ENCODE measurements around the gene ZNF276.

The ZNF276 gene

DNA sequence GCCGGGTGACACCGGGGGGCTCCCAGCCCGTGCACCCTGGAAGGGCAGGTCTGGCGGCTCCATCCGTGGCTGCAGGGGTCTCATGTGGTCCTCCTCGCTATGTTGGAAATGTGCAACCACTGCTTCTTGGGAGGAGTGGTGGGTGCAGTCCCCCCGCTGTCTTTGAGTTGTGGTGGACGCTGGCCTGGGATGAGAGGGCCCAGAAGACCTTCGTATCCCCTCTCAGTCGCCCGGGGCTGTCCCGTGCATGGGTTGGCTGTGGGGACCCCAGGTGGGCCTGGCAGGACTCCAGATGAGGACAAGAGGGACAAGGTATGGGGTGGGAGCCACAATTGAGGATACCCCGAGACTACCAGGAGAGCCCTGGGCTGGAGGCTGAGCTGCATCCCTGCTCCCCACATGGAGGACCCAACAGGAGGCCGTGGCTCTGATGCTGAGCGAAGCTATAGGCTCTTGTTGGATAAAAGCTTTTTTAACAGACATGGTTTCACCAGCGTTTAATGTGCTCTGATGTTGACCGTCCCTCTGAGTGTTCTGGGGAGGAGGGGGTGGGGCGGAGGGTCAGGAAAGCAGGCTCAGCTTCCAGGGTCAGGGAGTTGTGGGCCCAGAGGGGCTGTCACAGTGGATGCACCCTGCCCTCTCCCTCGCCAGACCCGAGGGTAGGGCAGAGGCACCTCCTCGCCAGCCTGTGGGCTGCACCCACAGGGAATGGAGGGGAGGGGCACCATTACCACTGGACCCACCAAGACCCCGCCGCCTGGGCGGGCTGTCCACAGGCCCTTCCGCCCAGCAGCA lies 25.3 kb upstream of the ZNF276 start:
- ATAC-seq (ENCODE audit: insufficient read depth, low read depth) (no peak), DNase-seq (no peak)
- Histone ChIP-seq H3K4me1 (ENCODE audit: insufficient read depth, low read length) (peaks cover 12% of the 10 kb centered on the region), H3K79me2 (ENCODE audit: insufficient read depth, low read length) (peaks cover 6% of the 10 kb centered on the region), H3K4me3 (ENCODE audit: low read depth in 1 of 2, low read length in 2 of 2) (no peak overlapping the region), H3K4me2 (ENCODE audit: insufficient read depth, low read length) (no peak overlapping the region), H3K27me3 (ENCODE audit: insufficient read depth, low read length, poor library complexity) (no peaks in the 10 kb centered on the region), H2AFZ (ENCODE audit: low read depth, low read length) (no peak overlapping the region), H3K9ac (ENCODE audit: low read depth, low read length) (no peak overlapping the region), H4K20me1 (ENCODE audit: insufficient read depth, low read length) (peaks cover 23% of the 10 kb centered on the region), H3K36me3 (ENCODE audit: insufficient read depth, low read length) (peaks cover 51% of the 10 kb centered on the region), H3K9me3 (ENCODE audit: insufficient read depth, low read length, severe bottlenecking) (no peaks in the 10 kb centered on the region), H3K27ac (ENCODE audit: low read length) (no peak overlapping the region)
- TF ChIP-seq CTCF (IDR thresholded peaks at IDR 0.05; ENCODE audit: borderline replicate concordance, extremely low read depth, low read length, poor library complexity, severe bottlenecking) = no peak
- TF ChIP-seq EZH2 (IDR thresholded peaks at IDR 0.05; ENCODE audit: borderline replicate concordance, low read depth, low read length, severe bottlenecking) = no peak

GRCh38 chr16:89696670-89697128 lies 24.6 kb upstream of the ZNF276 start:
- H3K9ac ChIP-seq (ENCODE audit: low read depth, low read length) = no peak overlapping the region
- no peak overlapping the region for H3K4me2 ChIP-seq (ENCODE audit: insufficient read depth, low read length)
- peaks cover 45% of the 10 kb centered on the region for H3K36me3 ChIP-seq (ENCODE audit: insufficient read depth, low read length)
- ATAC-seq (ENCODE audit: insufficient read depth, low read depth) = no peak
- no peaks in the 10 kb centered on the region for H3K9me3 ChIP-seq (ENCODE audit: insufficient read depth, low read length, severe bottlenecking)
- TF ChIP-seq EZH2 (IDR thresholded peaks at IDR 0.05; ENCODE audit: borderline replicate concordance, low read depth, low read length, severe bottlenecking) (no peak), CTCF (IDR thresholded peaks at IDR 0.05; ENCODE audit: borderline replicate concordance, extremely low read depth, low read length, poor library complexity, severe bottlenecking) (no peak)
- peaks cover 14% of the 10 kb centered on the region for H3K4me1 ChIP-seq (ENCODE audit: insufficient read depth, low read length)
- peaks cover 23% of the 10 kb centered on the region for H4K20me1 ChIP-seq (ENCODE audit: insufficient read depth, low read length)
- no peak overlapping the region for H3K27ac ChIP-seq (ENCODE audit: low read length)
- H2AFZ ChIP-seq (ENCODE audit: low read depth, low read length) = no peak overlapping the region
- no peak for DNase-seq
- no peaks in the 10 kb centered on the region for H3K27me3 ChIP-seq (ENCODE audit: insufficient read depth, low read length, poor library complexity)
- peaks cover 8% of the 10 kb centered on the region for H3K79me2 ChIP-seq (ENCODE audit: insufficient read depth, low read length)
- H3K4me3 ChIP-seq (ENCODE audit: low read depth in 1 of 2, low read length in 2 of 2) = no peak overlapping the region

DNA sequence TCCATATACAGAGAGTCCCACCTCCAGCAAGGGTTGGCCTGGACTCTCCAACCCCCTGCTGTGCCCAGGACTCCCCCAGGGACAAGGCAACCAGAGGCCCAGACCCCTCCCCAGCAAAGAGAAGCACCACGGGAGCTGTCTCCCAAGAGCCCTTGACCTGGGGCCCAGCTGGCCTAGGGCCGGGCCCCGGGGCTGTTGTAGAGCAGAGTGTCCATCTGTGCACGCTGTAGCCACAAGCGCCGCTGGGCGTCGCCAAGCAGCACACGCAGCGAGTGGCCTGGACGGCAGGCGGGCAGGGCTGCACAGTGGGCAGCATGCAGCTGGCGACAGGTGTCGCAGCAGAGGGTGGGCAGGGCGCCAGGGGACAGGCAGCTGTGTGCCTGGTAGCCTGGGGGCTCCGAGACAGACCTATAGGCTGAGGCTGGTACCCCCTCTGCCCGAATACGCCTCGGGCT lies 24.1 kb upstream of the ZNF276 start:
- no peak overlapping the region for H3K9ac ChIP-seq (ENCODE audit: low read depth, low read length)
- no peak for DNase-seq
- no peak overlapping the region for H3K4me2 ChIP-seq (ENCODE audit: insufficient read depth, low read length)

More for the DNA sequence above, 24.1 kb upstream of the ZNF276 start:
- H3K4me3 ChIP-seq (ENCODE audit: low read depth in 1 of 2, low read length in 2 of 2) = no peak overlapping the region
- peaks cover 19% of the 10 kb centered on the region for H3K4me1 ChIP-seq (ENCODE audit: insufficient read depth, low read length)
- H3K9me3 ChIP-seq (ENCODE audit: insufficient read depth, low read length, severe bottlenecking) = no peaks in the 10 kb centered on the region
- no peak for ATAC-seq (ENCODE audit: insufficient read depth, low read depth)
- H3K79me2 ChIP-seq (ENCODE audit: insufficient read depth, low read length) = peaks cover 8% of the 10 kb centered on the region
- H3K36me3 ChIP-seq (ENCODE audit: insufficient read depth, low read length) = peaks cover 41% of the 10 kb centered on the region
- no peaks in the 10 kb centered on the region for H3K27me3 ChIP-seq (ENCODE audit: insufficient read depth, low read length, poor library complexity)
- H4K20me1 ChIP-seq (ENCODE audit: insufficient read depth, low read length) = peaks cover 23% of the 10 kb centered on the region
- H3K27ac ChIP-seq (ENCODE audit: low read length) = no peak overlapping the region
- no peak overlapping the region for H2AFZ ChIP-seq (ENCODE audit: low read depth, low read length)
- TF ChIP-seq EZH2 (IDR thresholded peaks at IDR 0.05; ENCODE audit: borderline replicate concordance, low read depth, low read length, severe bottlenecking) (no peak), CTCF (IDR thresholded peaks at IDR 0.05; ENCODE audit: borderline replicate concordance, extremely low read depth, low read length, poor library complexity, severe bottlenecking) (no peak)
